Fibroblast of skin of right biceps (primary cell): ENCODE measurements around the gene ZNF444.

Experiments
- DNase-seq: peaks from one replicate; pipeline ENCODE4 v3.0.0-alpha.2; 2013

ZNF444 gene

DNA sequence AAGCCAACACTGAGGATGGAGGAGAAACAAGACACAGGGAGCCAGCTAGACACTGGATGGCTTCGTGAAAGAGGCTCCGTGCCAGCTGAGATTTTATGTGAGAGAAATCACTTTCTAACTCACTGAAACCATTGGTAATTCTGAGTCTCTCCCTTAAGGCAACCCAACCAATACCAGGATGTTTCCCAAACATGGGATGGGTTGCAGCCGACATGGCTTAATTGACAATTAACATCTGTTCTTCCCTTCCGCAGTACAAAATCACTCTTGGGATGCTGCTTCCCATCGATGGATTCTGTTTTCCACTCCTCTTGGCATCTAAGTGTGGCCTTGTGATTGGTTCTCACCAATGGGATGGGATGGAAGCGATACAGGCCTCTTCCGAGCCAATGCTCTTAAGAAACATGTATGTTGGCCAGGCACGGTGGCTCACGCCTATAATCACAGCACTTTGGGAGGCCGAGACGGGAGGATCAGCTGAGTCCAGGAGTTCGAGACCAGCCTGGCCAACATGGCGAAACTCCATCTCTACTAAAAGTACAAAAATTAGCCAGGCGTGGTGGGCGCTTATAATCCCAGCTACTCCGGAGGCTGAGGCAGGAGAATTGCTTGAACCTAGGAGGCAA, 17.7 kb upstream of the ZNF444 start:
- no peak for DNase-seq

DNA sequence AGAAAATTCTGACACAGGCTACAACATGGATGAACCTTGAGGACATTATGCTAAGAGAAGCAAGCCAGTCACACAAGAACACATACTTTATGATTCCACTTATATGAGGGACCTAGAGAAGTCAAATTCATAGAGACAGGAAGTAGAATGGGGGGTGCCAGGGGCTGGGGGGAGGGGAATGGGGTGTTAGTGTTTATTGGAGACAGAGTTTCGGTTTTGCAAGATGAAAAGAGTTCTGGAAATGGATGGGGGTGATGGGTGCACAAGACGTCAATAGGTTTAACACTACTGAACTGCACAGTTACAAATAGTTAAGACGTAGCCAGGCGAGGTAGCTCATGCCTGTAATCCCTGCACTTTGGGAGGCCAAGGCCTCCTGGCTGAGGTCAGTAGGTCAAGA, 16.5 kb upstream of the ZNF444 start:
- DNase-seq = no peak

DNA sequence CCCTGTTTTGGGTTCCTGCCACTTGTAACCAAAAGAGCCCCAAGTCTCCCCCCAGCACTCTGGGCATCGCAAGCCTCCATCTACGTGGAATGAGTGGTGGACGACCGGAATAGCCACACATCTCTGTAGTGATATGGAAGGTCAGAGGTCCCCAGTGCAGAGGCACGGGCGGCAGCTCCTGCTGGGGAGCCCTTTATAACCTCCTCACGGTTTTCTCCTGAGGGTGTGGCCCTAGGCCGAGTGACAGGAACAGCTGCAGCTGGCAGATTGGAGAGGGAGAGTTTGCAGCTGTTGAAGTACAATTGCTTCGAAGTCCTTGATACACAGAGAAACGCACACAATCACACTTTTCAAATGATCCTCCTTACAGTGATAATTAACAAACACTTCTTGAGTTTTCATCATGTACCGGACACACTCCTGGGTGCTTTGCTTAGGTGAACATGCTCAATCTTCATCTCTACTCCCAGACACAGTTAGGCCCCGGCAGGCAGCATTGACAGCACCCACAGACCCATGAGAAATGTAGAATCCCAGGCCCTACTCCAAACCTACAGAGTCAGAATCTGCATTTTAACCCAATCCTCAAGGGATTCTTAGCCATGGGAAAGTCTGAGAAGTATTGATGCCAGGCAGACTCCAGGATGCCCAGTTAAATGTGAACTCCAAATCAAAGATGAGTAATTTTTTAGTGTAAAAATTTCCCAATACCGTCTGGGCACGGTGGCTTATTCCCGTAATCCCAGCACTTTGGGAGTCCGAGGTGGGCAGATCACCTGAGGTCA, 15.1 kb upstream of the ZNF444 start:
- no peak for DNase-seq

DNA sequence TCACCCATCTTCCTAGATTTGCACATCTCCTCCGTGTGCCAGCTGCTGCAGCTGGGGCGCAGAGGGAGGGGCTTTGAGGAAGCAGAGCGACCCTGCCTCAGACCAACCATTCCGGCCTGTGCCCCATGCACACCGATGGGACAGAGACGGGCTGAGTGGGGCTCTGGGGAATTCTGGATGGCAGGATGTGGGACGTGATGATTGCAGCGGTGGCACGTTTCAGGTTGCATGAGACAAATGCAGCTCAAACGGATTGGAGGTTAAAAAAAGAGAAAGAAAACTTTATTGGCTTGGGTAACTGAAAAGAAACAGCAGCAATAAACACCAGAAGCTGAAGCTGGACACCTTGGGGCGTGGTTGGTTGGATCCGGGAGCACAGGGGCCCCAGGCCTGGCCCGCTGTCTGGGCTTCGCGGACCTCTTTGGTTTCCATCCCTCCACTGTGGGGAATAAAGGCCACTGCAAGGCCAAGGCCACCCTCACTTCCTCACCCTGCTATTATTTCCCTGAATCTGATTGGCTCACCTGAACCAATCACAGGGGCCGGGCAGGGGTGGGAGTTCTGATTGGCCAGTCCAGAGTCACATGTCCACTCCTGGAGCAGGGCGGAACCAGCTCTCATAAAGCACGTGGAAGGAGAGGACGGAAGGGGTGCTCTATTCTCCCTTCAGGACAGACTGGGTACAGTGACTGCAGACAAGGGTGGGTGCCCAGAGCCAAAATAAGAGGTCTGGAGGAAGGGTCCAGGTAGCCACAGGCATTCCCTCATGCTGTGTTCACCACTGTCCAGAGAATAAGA, 13.9 kb upstream of the ZNF444 start:
- DNase-seq = no peak

DNA sequence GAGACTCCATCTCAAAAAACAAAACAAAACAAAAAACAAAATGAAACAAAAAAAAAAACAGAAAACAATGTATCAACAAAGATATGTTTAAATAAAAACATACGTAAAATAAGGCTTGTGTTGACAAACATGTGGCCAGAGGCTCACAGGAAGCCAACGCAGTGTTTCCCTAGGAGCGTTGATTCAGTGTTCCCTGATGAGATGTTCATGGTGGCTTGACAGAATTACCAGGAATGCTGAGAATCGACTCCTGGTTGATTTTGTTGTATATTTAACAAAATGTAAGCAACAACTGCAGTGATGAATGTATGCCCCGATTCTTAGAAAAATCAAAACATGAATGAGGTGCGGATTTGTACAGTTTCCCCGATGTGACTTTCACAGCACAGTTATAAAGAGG, 11.1 kb upstream of the ZNF444 start:
- DNase-seq = no peak

DNA sequence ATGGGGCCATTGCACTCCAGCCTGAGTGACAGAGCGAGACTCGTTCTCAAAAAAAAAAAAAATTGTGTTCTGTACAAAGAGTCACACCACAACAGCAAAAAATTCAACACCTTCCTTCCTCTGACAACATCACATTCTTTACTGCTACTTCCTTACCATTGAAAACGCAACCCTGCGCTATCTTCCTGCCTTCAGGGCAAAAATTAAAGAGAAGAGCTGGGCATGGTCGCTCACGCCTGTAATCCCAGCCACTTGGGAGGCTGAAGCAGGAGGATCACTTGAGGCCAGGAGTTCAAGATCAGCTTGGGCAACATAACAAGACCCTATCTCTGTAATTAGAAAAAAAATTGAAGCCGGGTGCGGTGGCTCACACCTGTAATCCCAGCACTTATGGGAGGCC, 9.4 kb upstream of the ZNF444 start:
- DNase-seq = no peak

DNA sequence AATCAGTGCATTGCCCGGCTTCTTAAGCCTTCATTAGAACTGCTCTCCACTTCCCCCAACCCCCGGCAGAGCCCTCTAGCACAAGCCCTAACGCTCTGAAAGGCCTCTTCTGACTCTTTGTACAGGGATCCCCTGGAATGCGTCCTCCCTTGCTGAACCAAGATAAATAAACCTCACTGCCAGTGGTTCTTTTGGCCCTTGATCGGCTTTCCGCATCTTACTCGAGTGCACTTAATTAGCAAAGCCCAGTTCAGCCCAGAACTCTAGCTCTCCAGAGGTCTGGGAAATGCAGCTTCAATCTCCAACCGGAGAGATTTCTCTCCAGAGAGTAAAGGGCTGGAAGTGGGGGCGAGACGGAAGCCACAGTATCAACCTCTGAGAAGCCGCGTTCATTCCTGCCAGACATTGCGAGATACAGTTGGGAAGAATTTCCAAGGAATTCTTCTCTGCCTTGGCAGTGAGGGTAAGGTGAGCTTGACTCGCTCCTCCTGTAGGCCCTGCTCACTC, 8.7 kb upstream of the ZNF444 start:
- peak; percentile 52 for DNase-seq

DNA sequence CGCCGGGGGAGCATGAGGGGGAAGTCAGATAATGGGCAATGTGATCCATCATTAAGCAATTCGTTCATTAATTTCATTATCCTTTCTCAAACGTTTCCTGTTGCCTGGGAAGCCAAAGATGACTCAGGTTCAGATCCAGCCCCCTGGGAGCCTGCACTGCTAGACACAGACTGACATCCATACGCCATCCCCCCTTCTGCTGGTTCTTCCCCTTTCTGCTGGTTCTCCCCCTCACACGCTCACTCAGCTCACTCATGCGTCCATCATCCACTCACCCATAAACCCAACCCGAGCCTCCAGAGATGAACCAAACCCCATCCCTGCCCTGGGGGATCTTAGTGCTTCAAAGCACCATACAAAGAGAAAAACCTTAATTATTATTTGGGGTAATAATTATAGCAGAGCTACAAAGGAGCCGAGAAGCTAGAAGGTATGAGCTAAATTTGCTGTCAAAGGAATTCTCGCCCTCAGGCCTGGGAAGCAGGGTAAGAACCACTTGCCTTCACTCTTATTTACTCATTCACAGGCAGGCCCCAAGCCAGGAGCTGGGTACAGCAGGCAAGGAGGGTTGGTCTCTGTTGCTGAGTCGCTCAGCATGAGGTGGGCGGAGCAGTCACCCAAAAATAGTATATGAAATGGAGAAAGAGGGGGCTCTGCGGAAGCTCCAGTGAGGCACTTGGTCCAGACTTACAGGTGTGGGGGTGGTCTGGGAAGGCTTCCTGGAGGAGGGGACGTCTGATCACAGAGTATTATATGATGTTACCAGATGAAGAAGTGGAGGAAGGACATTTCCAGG, 7.0 kb upstream of the ZNF444 start:
- DNase-seq = peak; percentile 70

- no peak for DNase-seq
Measured at GRCh38 chr19:56134654-56134921, 6.5 kb upstream of the ZNF444 start.

DNA sequence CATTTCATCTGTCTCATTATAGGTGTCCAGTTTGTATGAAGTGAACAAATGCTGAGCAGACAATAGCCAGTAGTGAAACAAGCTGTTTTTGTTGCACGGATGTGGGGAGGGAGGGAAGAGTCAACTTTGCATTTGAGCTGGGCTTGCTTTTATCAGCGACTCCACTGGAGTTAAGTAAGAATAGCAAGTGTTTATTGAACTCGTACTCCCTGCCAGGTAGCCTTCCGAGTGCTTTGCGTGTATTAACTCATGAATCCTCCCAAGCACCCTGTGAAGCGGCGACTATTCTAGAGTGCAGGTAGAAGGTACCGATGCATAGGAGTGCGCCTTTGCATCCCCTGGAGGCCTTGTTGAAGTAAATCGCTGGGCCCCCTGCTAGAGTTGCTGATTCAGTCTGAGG, 4.7 kb upstream of the ZNF444 start:
- no peak for DNase-seq

DNA sequence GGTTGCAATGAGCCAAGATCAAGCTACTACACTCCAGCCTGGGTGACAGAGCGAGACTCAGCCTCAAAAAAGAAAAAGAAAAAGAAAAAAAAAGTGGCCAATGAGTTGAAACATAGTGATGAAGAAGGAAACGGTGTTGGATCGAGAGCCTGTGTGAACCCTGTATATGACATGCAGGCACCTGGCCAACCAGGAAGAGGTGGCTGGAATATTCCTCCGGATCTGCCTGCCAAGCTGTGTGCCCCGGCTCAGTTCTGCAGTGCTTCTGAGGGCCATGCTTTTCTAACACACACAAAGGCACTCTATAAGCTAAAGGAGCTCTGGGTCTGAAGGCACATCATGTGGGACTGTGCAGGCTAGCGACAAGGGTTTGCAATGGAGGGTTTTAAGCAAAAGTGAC, 3.7 kb upstream of the ZNF444 start:
- DNase-seq = no peak

DNA sequence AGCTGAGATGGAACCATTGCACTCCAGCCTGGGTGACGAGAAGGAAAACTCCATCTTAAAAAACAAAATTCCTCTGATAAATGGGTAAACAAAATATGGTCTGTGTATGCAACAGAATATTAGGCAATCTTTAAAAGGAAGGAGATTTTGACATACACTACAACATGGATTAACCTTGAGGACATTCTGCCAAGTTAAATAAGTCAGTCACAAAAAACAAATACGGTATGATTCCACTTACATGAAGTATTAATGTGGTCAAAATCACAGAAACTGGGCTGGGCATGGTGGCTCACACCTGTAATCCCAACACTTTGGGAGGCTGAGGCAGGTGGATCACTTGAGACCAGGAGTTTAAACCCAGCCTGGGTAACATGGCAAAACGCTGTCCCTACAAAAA, 3.0 kb upstream of the ZNF444 start:
- no peak for DNase-seq

- no peak for DNase-seq
Measured at GRCh38 chr19:56139847-56140582, 1.1 kb upstream of the ZNF444 start.

- DNase-seq = no peak
Measured at GRCh38 chr19:56141417-56141993, 418 bp downstream of the ZNF444 start.

- DNase-seq = no peak
Measured at GRCh38 chr19:56142087-56142787, 1.1 kb downstream of the ZNF444 start.

DNA sequence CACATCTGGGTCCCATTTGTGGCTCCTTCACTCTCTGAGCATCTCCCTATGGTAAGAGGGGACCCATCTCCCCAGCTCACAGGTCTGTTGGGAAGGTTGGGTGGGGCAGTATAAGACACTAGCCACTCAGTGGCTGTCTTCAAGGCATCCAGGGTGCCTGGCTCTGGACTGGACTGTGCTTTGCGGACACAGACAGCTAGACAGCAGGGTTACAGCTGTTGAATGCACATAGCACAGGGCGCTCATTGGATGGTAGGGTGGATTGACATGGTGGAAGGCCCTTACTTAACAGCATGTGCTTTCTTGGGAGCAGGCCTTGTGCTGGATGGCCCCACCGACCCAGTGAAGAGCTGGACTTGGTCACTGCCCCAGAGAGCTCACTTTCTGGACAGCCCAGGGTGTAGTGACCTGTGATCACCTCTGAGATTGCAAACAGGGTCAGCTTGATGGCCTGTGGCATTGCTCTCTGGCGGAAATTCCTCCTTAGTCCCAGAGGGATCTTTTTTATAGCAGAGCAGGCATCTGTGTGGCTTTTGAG, 1.9 kb downstream of the ZNF444 start:
- no peak for DNase-seq

DNA sequence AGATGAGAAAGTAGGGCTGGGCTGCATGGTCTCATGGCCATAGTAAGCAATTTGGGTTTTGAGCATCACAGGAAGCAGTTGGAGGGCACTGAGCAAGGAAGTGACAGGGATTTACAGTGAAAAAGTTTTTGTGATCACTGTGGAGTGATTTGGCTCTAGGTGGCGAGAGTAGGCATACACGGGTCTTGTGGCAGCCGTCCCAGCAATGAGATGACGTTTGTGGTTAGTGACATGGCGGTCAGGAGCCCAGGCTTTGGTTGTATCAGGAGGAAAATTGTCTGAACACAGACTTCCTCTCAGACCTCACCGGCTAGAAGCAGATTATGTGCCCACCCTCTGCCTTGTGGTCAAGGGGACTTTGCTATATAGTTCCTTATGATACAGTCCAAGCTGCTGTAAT, 3.3 kb downstream of the ZNF444 start:
- DNase-seq = no peak

GRCh38 chr19:56144831-56145230, 3.7 kb downstream of the ZNF444 start:
- no peak for DNase-seq

DNA sequence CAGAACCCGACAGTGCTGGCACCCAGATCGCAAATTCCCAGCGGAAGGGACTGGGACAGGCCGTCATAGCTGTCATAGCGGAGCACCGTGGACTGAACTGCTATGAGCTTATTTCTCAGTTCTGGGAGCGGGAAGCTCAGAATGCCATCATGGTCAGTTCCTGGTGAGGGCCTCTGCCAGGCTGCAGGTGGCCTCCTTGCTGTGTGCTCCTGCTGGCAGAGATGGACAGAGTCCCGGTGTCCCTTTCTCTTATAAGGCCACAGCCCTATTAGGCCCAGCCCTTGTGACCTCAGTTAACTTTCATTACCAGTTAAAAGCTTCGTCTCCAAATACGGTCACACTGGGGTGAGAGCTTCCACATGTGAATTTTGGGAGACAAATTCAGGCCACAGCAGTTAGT, 4.6 kb downstream of the ZNF444 start:
- no peak for DNase-seq

DNA sequence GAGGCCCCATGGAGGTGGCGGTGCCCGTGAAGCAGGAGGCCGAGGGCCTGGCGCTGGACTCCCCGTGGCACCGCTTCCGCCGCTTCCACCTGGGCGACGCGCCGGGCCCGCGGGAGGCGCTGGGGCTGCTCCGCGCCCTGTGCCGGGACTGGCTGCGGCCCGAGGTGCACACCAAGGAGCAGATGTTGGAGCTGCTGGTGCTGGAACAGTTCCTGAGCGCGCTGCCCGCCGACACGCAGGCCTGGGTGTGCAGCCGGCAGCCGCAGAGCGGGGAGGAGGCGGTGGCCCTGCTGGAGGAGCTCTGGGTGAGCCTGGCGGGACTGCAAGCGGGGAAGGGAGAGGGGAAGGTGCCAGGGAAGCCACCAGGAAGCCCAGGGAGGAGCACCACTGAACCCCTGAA, 5.8 kb downstream of the ZNF444 start:
- no peak for DNase-seq

- no peak for DNase-seq
Measured at GRCh38 chr19:56147307-56147706, 6.2 kb downstream of the ZNF444 start.
